ENCODE data around the gene COX6A1. TPM values are rescaled to one million over a fixed set of nuclear protein-coding genes. Genes with fewer than 3 reads are reported as not detected.
"Not testable (repeated sequence)": the region's sequence is repeated elsewhere in the genome, so short reads cannot be mapped to it uniquely, and the experiment has no call there.

COX6A1 gene
- total RNA-seq, 1 donor from 2014 or later = 351 TPM

DNA sequence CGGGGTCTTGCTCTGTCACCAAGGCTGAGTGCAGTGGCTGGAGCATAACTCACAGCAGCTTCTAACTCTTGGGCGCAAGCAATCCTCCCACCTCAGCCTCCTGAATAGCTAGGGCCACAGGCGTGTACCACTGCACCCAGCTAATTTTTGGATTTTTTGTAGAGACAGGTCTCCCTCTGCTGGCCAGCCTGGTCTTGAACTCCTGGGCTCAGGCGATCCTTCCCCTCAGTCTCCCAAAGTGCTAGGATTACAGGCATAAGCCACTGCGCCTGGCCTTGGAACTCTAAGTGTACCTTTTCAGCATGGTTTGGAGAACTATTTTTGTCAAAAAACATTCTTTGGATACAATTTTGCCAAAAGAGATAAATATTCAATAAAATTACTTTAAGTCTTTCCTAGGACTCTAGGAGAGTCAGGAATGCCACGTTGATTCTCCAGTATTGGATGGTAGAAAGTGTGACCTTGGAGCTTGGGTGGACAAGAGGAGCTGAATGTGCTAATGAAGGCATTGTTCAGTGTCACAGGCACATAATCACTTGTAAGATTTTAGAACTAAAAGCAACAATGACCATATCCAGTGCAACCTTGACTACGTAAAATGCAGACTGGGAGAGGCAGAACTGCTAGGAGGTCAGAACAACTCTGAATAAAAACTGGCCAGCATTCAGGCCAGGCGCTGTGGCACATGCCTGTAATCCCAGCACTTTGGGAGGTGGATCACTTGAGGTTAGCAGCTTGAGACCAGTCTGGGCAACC lies 28.8 kb downstream of the COX6A1 start:
- DNase-seq (ENCODE audit: low spot score) = peak; percentile 42

DNA sequence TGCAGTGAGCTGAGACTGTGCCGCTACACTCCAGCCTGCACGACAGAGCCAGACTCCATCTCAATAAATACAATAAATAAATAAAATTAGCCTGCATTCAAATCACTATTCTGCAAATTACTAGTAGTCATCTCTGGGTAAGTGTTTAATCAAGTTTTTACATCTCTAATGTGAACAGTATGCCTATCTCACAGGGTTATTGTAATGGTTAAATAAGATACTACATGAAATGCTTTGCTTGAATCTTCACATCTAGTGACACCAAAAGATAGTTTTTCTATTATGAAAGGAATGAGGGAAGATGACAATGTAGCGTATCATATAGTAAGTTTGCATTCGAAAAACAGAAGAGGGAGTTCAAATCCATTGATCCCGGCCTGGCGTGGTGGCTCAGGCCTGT lies 29.5 kb downstream of the COX6A1 start:
- no peak for DNase-seq (ENCODE audit: low spot score)

DNA sequence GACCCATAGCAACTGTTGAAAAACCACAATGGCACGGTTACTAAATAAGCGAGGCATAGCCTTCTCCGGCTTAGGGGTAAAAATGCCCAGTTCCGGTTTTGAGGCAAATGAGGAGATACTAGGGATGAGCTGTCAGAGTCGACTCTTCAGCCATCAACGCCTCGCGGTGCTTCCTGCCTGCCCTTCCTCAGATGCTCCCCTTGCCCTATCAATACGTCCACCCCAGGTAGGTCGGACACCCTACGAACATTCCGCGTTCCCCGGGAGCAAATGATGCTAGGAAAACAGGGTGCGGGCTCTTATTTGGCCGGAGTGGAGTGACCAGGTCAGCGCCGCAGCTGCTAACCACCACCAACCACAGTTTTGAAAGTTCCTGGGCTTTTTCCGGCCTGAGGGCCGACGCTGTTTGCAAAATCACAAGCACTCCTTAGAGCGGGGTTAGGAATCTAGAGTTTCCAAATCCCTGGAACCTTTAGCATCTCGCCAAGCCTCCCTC lies 30.5 kb downstream of the COX6A1 start:
- DNase-seq (ENCODE audit: low spot score) = peak; percentile 43

DNA sequence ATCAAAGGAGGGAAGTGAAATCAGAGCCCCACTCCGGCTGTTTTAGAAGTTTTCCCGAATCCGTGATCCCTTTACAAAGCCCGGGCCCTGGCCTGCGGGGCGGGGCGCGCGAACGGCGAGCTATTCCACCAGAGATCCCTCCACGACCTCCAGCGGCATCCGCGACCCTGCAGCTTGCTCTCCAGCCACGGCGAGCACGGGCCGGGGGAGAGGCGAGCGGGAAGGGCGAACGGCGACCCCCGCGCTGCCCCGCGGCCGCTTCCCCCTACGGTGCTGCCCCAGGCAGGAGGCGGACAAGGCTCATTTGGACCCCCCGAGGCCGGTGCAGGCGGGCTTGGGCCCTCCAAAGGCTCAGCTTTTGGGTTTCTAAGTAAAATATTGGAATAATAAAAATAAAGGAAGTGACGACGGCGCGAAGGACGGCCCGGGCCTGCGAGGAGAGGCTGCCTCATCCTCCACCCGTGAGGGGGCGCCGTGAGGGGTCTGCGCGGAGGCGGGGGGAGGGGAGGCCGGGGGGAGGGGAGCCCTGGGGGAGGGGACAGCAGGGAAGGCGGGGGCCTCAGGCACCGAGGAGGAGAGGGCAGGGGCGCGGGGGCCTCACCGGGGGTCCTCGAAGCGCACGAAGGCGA lies 31.0 kb downstream of the COX6A1 start:
- peak; percentile 43 for DNase-seq (ENCODE audit: low spot score)

DNA sequence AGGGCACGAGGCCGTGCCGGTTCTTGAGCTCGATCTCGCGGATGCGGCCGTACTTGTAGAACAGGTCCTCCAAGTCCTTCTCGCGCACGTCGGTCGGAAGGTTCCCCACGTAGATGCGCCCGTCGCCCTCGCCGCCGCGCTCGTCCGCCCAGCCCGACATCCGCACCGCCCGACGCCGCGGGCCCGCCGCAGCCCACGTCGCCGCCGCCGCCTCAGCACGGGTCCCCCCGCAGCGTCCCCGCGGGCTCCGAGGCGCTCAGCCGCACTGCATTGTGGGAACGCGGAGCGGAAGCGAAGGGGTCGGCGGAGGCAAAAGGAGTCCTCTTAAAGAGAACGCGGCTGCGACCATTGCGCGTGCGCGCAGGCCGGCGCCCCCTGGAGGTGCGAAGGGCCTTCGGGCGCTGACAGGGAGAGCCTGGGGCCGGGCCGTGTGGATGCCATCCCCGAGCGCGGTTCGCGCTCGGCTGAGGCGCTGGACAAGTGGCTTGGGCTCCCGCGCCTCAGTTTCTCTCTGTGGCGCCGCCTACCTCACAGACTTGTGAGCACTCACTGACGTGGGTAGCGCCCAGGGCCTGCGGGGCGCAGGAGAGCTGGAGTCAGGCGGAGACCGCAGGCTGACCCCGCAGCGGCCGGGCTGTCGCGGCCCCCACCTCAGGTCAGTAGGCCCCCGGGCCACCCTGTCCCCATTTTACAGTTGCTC lies 31.7 kb downstream of the COX6A1 start, which contains the start of gene SRSF9:
Gene SRSF9 (minus strand): TSS at position 299 of the 700 bp plus-strand sequence. CDS start 139 bp downstream, at position 160.
- peak; percentile 98 for DNase-seq (ENCODE audit: low spot score)

DNA sequence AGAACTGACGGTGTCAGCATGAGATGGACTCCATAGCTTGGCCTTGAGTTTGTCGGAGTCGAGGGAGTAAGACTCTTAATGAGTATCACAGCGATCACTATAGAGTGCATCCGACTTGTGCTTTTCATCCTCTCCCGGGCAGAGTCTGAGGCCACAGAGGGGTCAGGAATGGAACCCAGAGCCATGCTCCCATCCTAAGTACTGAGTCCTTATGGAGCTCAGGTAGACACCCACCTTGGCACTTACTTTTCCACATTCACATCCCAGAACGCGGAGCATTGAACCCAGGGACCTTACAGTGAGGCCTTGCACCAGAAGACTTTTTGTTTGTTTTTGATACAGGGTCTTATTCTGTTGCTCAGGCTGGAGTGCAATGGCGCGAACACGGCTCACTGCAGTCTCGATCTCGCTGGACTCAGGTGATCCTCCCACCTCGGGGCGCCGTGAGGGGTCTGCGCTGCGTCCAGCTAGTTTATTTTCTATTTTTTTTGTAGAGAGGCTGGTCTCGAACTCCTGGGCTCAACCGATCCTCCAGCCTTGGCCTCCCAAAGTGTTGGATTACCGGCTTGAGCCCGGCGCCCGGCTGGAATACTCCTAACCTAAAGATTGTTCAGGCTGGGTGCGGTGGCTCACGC lies 32.4 kb downstream of the COX6A1 start:
- DNase-seq (ENCODE audit: low spot score) = peak; percentile 40

DNA sequence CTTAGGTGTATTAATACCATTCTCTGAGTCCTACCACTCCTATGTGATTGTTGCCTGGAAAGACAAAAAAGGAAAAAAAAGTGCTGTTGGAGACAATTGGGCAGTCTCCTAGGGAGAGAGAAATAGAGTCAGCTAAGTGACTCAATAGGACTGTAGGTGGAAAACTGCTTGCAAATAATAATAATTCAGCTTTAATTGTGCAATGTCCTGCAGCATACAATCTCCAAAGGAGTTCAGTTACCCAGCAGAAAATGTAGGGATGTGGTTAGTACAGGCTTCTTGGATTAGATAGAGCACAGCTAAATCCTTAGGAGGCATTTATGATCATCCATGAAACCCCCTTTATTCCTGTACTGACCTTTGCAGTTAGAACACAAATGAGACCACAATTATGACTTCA lies 34.6 kb downstream of the COX6A1 start:
- DNase-seq (ENCODE audit: low spot score) = no peak

DNA sequence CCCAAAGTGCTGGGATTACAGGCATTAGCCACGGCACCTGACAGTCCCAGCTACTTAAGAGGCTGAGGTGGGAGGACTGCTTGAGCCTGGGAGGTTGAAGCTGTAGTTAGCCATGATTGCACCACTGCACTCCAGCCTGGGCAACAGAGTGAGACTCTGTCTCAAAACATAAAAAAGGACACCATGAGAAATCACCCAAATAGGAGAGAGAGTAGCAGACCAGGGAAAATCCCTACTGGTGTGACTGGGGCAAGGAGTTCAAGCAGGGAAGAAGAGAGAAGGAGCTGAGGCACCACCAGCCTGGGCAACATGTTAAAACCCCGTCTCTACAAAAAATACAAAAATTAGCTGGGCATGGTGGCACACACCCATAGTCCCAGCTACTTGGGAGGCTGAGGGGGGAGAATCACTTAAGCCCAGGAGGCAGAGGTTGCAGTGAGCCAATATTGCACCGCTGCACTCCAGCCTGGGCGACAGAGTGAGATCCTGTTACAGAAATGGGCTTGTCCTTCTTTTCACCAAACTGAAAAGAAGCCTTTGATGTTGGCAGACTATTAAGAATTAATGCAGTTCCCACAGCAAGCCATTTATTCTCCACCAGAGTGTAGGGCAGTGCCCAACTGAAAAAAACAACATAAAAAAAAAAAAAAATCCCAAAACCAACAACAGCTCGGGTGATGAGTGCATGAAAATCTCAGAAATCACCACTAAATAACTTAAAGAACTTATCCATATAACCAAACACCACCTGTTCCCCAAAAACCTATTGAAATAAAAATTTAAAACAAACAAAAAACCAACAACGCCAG lies 36.1 kb downstream of the COX6A1 start:
- no peak for DNase-seq (ENCODE audit: low spot score)

DNA sequence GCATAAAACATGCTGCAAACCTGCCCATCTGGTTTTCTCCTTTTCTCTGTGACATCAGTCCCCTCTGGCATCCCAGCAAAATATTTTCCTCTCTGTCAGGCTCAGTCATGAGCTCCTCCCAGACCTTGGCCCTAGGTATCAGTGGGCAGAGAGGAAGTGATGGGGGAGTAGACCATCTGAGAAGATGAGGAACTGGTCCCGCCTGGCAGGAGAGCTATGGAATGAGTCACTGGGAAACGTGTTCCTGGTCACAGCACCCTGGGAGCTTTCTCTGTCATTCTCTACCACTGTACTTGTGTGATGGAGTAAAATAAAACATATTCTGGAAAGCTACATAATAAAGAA lies 36.7 kb downstream of the COX6A1 start:
- DNase-seq (ENCODE audit: low spot score) = peak; percentile 73

DNA sequence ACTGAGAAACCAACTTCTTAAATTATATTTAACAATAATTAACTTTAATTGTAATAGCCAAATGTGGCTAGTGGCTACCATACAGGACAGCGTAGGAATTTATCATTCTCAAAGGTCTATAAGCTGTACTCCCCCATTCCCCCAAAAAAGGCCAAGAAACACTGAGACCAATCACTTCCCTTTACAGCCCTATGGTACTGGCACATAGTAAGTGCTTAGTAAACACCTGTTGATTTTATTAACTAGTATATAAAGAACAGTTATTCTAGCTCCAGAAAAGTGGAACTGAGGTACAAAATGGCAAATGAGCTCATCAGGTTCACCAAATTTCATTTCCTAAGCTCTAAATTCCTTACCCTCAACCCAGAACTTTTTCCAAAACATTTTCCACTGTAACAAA lies 37.7 kb downstream of the COX6A1 start:
- no peak for DNase-seq (ENCODE audit: low spot score)

DNA sequence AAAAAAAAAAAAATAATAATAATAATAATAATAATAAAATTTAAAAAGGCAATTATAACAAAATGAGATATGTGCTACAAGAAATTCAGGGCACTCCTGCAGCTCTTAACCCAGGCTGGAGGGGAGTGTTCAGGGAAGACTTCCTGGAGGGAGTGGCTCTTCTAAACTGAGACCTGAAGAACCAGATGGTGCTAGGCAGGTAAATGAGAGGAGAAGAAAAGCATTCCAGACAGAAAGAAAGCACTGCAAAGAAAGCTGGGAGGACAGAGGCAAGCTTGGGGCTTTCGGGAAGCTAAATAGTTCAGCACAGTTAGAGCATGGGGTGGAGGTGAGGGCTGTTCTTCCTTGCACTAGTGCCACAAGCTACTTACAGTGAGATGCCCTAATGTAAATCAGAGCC lies 41.5 kb downstream of the COX6A1 start:
- no peak for DNase-seq (ENCODE audit: low spot score)

DNA sequence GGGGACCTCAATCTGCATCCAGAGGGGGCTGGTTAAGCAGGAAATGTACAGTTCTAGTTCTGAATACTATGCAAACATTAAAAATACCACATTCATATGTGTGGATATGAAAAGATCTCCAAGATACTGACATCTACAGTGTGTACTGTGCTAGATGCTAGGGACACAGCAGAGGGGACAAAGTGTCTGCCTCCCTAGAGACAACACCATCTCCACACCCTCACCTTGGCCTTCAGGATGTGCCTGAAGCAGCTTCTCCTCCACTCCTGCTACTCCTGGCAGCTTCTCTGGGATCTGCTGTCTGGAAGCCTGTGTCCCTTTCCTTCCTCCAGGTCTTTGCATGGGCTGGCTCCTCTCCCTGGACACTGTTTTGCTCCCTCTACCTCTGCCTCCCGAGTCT lies 42.3 kb downstream of the COX6A1 start:
- DNase-seq (ENCODE audit: low spot score) = no peak

DNA sequence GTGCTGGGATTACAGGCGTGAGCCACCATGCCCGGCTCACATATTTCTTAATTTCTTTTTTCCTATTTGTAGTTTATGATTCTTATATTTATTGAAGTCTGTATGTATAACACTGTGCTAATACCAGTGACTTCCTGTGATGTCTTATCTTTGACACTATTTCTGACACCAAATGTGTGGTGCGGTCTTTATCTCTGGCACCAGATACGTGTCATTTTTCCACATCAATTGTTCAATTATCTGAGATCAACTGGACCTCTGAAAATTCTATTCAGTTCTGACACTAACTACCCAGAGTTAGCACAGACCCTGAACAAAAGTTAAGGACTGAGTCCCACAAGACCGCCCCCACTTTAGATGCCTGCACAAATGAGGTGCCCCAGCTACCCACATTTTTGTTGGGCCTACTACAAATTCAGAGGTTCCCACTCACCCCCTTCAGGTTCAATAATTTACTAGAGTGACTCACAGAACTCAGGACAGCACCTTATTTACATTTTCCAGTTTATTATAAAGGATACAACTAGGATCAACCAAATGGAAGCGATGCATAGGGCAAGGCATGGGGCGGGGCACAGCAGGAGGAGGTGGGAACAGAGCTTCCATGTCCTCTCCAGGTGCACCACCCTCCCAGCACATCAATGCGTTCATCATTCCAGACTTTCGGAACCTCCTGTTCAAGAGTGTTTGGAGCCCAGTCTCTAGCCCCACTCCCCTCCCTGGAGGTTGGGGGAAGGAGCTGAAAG lies 43.3 kb downstream of the COX6A1 start:
- no peak for DNase-seq (ENCODE audit: low spot score)

DNA sequence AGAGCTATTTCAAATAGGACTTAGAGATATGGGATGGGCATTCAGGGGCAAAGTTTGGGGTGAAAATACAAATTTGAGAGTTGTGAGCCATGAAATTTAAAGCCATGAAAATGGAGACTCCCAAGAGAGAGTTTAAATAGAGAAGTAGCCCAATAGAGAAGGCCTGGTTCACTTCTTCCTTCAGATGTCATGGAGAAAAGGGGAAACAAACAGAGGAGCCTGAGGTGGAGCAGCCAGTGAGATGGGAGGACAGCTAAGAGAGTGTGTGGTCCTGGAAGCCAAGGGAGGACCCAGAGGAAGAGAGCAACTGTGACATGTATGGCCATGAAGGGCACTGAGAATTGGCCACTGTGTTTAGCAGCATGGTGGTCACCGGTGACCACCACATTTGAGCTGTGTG lies 45.7 kb downstream of the COX6A1 start:
- DNase-seq (ENCODE audit: low spot score) = no peak

DNA sequence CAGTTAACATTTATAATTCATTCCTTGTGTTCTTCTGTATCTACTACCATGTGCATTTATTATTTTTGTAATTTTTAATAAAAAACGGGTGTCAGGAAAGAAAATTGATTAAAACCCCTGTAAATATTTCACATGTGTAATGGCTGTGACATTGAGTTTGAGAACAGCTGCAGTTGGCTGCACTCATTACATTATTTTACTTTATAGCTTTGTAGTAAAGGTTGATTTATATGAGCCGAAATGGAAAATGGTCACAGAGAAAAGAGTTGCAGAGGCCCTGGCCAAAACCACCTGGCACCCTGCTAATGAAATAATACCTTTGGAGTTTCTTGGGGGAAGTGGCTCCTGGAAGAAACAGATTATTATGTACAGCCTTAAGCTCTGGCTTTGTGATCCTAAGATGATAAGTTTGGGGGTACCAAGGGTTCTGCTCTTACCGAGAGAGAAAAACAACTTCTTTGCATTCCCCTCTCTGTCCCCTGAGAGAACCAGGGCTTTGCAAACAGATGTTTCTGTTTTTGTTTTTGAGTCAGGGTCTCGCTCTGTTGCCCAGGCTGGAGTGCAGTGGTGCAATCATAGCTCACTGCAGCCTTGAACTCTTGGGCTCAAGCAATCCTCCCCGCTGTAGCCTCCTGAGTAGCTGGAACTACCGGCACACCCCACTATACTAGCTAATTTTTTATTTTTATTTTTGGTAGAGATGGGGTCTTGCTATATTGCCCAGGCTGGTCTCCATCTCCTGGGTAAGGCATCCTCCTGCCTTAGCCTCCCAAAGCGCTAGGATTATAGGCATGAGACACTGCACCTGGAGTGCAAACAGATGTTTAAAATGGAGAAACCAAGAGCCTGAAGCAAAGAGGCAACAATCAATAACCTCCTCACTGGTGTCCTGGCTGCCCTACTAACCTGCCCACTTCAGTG lies 48.3 kb downstream of the COX6A1 start:
- no peak for DNase-seq (ENCODE audit: low spot score)

DNA sequence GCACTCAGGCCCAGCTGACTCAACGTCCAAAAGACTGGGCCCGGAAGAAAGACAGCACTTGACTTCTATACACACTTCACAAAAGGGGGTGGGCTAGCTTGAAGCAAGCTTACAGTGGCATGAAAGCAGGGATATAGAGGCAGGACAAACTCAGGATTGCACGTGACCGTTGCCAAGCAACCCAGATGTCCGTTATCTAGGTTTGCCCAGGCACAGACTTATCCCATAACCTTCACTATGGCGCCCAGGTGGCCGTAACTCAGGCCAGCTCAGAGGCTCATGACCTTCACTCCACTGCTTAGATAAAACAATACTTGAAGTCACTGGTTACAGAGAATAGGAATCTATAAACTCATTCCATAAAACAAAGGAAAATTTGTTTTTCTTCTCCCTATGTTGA lies 49.6 kb downstream of the COX6A1 start:
- not testable (repeated sequence) for DNase-seq (ENCODE audit: low spot score)

DNA sequence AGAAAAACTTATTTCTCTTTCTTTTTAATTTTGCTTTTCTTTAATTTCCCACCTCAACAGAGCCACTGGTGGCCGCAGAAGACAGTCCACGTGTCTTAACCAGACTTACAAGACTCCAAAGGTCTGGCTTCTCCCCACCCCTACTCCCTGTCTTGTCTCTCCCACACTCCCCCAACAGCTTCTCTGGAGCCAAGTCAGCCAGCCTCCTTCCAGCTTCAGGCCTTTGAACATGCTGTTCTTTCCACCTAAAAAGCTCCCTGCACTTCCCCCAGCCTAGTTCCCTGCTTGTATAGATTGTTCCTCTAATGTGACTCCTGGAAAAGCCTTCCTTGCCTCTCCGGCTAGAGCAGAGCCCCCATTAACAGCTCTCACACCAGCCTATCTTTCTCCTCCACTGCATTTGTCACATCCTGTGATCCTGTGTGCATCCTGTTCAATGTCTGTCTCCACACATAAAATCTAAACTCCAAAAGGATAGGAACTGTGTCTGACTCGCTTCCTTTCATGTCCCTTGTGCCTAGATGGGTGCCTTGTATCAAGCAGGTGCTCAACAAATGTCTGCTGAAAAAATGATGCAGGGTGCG lies 50.2 kb downstream of the COX6A1 start:
- no peak for DNase-seq (ENCODE audit: low spot score)

DNA sequence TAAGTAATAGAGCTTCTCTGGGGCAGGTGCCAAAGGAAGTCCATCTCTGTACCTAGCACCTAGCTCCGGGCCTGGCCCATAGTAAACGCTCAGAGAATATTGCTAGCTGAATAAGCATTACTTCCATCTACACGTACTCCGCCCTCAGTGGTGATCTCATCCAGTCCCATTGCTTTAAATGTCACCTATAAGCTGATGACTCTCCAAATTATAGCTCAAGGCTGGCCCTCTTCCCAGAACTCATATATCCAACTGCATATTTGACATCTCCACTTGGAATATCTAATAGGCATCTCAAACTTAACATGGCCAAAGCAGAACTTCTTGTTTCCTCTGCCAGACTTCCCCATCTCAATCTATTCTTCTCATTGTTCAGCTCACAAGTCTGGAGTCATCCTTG lies 51.1 kb downstream of the COX6A1 start:
- DNase-seq (ENCODE audit: low spot score) = peak; percentile 36

DNA sequence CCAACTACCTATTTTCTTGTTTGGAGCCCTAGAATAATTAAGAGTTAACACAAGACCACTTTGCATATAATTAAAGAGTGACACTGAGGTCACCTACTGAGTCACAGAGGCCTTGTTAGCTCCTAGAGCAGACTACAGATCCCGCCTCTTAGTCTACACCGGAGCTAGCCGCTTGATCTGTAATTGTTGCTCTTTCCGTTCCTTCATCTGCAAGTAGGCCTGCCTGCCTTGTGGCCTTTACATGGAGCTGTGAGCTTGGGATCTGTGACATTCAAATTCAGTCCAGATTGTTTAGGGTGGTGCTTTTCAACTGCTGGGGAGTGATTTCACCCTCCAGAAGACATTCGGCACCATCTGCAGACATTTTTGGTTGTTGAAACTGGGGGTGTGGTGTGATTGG lies 52.4 kb downstream of the COX6A1 start:
- no peak for DNase-seq (ENCODE audit: low spot score)
